GM06990 (cell line): ENCODE results near the gene LACTBL1.
"Not testable (repeated sequence)": the region's sequence is repeated elsewhere in the genome, so short reads cannot be mapped to it uniquely, and the experiment has no call there.

Experiments
- DNase-seq: peaks from one replicate; pipeline ENCODE4 v3.0.0-alpha.2; 2011; ENCODE audit not compliant: insufficient read length; ENCODE audit errors: extremely low read depth
- H3K27me3 ChIP-seq: replicated peaks from 2 replicates; pipeline ENCODE4 v1.6.0; 2011; ENCODE audit warnings: low read length; ENCODE audit not compliant: control insufficient read depth, insufficient read depth
- H3K36me3 ChIP-seq: 2 replicates; pipeline ENCODE4 v1.5.1; 2011; ENCODE audit warnings: low read length; ENCODE audit not compliant: control insufficient read depth, insufficient read depth
- H3K4me3 ChIP-seq: replicated peaks from 2 replicates; pipeline ENCODE4 v1.5.1; 2011; ENCODE audit warnings: low read depth, mild to moderate bottlenecking, control low read depth, low read length
- TF ChIP-seq, protein P1 (sequence below): IDR thresholded peaks from 2 replicates; pipeline ENCODE4 v1.5.1; 2011; ENCODE audit warnings: low read length, control low read depth, mild to moderate bottlenecking, inconsistent platforms; ENCODE audit not compliant: insufficient read depth, poor library complexity, severe bottlenecking

Gene LACTBL1

DNA sequence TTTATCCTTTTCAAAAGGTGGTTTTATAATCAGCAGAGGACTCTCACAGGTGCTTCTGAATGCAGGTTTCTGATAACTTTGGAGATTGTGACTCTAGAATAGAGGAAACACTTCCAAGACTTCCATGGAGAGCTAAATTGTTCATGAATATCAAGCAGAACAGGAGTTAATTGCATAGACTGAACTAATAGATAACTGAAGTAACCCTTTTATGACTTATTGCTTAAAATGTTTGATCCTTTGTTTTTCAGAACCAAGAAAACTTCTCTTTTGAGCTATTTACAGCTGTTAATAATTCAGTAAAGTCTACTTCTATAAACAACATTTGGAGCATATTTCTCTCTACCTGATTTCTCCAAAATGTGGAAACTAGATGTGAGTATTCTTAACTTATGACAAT, 23.1 kb upstream of the LACTBL1 start:
- DNase-seq: no peak
- TF ChIP-seq, protein P1, sequence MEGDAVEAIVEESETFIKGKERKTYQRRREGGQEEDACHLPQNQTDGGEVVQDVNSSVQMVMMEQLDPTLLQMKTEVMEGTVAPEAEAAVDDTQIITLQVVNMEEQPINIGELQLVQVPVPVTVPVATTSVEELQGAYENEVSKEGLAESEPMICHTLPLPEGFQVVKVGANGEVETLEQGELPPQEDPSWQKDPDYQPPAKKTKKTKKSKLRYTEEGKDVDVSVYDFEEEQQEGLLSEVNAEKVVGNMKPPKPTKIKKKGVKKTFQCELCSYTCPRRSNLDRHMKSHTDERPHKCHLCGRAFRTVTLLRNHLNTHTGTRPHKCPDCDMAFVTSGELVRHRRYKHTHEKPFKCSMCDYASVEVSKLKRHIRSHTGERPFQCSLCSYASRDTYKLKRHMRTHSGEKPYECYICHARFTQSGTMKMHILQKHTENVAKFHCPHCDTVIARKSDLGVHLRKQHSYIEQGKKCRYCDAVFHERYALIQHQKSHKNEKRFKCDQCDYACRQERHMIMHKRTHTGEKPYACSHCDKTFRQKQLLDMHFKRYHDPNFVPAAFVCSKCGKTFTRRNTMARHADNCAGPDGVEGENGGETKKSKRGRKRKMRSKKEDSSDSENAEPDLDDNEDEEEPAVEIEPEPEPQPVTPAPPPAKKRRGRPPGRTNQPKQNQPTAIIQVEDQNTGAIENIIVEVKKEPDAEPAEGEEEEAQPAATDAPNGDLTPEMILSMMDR: no peak
- Histone ChIP-seq H3K36me3 (no peaks in the 10 kb centered on the region), H3K27me3 (no peaks in the 10 kb centered on the region), H3K4me3 (no peak overlapping the region)

DNA sequence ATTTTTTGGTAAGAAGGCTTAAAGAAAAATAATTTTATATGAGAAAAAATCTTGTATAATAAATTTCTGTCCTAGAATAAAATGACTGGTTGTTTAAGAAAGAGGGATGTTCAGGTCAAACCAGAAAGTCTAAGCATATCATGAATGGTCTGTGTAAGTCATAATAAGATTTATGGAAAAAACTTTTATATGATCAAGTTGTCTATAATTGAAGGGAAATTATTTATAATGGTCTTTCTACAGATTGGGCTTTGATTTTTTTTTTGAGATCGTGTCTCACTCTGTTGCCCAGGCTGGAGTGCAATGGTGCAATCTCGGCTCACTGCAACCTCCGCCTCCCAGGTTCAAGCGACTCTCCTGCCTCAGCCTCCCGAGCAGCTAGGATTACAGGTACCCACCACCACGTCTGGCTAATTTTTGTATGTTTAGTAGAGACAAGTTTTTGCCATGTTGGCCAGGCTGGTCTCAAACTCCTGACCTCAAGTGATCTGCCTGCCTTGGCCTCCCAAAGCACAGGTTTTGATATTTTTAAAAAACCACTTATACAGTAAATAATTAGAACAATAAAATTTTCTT, 20.6 kb upstream of the LACTBL1 start:
- H3K36me3 ChIP-seq, H3K4me3 ChIP-seq, H3K27me3 ChIP-seq, DNase-seq: not testable (repeated sequence)

DNA sequence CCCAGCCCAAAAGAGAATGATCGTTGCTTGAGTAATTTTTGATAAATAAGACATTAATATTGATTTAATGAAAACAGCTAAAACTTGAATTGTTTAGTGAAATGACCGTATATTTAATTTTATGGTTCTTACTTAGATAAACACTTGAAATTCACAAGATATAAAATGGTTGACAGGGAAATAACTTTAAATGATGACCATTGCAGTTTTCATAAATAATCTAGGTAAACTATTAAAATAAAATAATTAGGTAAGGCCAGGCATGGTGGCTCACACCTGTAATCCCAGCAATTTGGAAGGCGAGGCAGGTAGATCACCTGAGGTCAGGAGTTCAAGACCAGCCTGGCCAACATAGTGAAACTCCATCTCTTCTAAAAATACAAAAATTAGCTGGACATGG, 19.7 kb upstream of the LACTBL1 start:
- not testable (repeated sequence) for H3K27me3 ChIP-seq, H3K4me3 ChIP-seq, H3K36me3 ChIP-seq, DNase-seq

DNA sequence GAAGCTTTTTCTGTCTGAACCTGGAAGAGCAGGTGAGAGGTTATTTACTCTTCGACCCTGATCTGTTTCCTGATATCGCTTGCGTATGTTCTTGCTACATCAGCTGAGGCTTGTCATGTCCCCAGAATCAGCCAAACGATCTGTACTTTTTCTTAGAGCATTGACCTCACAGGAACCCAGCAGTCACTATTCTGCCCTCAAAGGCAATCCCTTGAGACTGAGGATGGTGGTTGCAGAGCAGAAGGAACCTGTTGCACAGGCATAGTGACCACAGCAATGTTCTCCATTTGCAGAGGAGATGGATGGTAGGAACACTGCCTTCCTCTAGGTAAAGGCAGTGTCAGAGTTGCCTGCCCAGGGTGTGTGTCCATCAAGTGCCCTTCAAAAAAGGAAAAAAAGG, 11.3 kb upstream of the LACTBL1 start:
- DNase-seq: no peak
- TF ChIP-seq, protein P1: no peak
- no peak overlapping the region for H3K4me3 ChIP-seq

DNA sequence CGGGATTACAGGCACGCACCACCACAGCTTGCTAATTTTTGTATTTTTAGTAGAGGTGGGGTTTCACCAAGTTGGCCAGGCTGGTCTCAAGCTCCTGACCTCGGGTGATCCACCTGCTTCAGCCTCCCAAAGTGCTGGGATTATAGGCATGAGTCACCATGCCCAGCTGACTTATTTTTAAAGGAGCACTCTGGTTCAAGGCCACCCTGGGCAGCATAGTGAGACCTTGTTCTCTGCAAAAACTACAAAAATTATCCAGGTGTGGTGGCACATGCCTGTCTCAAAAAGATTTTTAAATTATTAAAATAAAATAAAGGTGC, 7.8 kb upstream of the LACTBL1 start:
- H3K4me3 ChIP-seq, H3K36me3 ChIP-seq, H3K27me3 ChIP-seq, DNase-seq: not testable (repeated sequence)

More for the DNA sequence above, 11.3 kb upstream of the LACTBL1 start:
- Histone ChIP-seq H3K36me3 (no peaks in the 10 kb centered on the region), H3K27me3 (no peaks in the 10 kb centered on the region)

DNA sequence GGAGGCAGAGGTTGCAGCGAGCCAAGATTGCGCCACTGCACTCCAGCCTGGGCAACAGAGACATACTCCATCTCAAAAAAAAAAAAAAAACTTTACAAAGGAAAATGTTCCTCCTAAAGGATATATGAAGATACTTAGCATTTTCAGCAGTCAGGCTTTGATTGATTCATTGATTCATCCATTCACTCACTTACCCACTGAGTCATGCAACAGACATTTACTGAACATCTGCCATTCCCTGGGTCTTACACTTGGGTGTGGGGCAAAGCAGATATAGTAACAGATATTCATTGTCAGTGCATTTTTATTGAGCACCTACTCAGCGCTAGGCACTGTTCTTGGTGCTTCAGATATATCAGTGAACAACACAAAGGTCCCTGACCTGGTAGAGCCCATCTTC, 5.6 kb upstream of the LACTBL1 start:
- TF ChIP-seq, protein P1: no peak
- H3K36me3 ChIP-seq: no peaks in the 10 kb centered on the region
- no peaks in the 10 kb centered on the region for H3K27me3 ChIP-seq
- DNase-seq: no peak
- no peak overlapping the region for H3K4me3 ChIP-seq

DNA sequence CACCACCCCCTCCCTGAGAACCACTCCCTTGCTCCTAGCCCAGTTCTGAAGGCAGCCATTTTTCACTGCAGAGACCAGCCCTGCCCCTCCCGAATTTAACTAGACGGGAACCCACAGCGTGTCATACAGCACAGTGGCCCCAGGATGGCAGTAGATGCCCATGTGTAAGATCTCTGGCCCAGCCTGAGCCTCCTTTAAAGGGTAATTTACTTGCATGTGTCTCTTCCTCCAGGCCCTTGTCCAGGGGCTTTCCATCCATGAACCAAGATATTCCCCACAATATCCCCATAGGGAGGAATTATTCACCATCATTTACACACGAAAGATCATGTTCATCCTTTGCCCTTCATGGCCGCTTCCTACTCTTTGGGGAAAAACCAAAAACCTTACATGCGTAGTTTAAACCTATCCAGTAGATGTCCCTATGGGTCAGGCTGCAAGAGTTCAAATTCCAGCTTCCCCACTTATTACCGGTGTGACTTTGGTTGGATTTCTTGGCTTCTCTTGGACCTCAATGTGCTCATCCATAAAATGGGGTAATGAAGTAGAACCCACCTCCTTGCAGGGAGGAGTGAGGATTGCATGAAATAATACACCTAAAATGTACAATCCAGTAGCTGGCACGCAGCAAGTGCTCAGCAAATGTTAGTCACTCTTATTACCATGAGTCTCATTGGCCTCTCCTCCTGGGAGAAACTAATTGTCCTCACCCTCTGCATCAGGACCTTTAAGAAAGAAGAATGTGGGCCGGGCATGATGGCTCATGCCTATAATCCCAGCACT, 4.0 kb upstream of the LACTBL1 start:
- TF ChIP-seq, protein P1: peak; percentile 90
- H3K27me3 ChIP-seq: no peaks in the 10 kb centered on the region; the same call in 1 of the 2 replicates
- no peaks in the 10 kb centered on the region for H3K36me3 ChIP-seq
- peak; percentile 33 for DNase-seq
- H3K4me3 ChIP-seq: no peak overlapping the region
